GM08714 (cell line): Measurements from ENCODE around the gene SHB.

Experiments
- H3K4me3 ChIP-seq: fragments of 200-500 bp; sonication (Bioruptor generic); 2 replicates; pipeline ENCODE4 v1.5.1; 2014; ENCODE audit warnings: mild to moderate bottlenecking, low read length, inconsistent platforms
- ZNF274 ChIP-seq: IDR thresholded peaks from 2 replicates; pipeline ENCODE4 v1.6.1; 2012; ENCODE audit warnings: mild to moderate bottlenecking, low read depth, low read length

Gene SHB

DNA sequence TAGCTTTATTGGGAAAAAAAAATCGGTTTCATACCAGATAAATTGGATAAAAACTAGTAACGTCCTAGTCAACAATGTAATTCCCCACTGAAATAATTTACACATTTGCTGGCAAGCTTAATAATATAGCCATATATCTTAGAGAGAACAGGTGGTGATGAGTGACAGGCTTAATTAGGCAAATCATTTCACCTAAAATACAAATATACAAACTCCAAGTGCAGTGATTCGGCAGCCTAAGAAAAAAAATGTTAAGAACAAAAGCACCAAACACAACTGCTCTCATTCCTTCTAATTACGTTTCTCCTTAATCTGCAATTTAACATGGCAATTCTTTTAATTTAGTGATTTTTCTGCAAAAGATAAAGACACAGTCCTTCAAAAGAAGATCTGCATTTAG, 109.1 kb downstream of the SHB start:
- H3K4me3 ChIP-seq, result no peak overlapping the region

GRCh38 chr9:37958154-37958553, 110.9 kb downstream of the SHB start:
- no peak overlapping the region for H3K4me3 ChIP-seq
- TF ChIP-seq ZNF274, result no peak

More for the DNA sequence above, 109.1 kb downstream of the SHB start:
- TF ChIP-seq ZNF274, result no peak

GRCh38 chr9:37957664-37957953, 111.4 kb downstream of the SHB start:
- no peak for TF ChIP-seq ZNF274
- H3K4me3 ChIP-seq, result no peak overlapping the region

DNA sequence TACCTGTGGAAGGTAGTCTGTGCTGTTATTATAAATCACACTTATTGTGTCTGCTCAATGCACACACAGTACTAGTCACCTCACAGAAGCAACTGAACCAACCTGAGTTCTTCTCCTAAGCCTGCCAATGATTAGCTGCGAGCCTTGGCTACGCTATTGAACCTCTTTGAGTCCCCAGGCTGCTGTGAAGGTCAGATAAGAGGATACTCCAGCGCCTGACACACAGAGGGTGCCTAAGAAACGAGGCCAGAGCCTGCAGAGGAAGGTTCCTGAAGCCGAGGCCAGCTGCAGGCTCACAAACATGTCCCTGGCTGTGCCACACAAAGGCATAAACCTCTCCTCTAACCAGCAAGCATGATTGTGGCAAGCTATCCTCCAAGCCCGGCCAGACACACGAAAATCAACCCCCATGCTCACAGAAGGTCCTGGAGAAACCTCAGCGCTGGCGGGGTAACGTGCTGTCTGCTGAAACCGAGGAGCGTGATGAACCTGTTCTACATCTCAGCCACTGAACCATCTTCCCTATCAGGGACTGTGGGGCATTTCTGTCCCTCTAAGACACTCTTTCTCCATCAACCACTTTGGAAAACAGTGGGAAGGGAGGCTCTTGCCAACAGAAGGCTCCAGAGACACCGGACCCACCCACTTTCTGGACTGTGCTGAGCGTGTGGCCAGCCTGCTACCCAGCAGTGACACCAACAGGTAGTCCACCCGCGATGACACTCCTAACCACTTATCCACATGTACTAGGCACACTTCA, 111.9 kb downstream of the SHB start:
- no peak for TF ChIP-seq ZNF274
- H3K4me3 ChIP-seq, result no peak overlapping the region

DNA sequence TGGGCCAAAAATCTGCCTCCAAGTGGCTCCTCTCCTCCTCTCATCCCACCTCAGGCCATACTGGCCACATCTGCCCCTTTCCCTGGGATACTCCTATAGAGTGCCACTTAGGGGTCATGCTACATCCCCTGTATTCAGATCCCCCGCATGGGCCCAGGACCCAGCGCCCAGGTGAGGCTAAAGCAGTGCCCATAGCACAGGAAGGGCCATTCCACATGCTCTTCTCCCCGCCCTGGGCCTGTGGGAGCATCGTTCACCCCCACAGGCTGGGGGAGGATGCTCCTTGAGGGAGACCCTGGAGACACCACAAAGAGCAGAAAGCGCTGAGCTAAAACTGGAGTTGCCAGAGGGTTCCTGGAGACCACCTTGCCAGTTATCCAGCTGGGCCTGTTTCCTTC, 112.6 kb downstream of the SHB start:
- H3K4me3 ChIP-seq, result no peak overlapping the region
- no peak for TF ChIP-seq ZNF274

DNA sequence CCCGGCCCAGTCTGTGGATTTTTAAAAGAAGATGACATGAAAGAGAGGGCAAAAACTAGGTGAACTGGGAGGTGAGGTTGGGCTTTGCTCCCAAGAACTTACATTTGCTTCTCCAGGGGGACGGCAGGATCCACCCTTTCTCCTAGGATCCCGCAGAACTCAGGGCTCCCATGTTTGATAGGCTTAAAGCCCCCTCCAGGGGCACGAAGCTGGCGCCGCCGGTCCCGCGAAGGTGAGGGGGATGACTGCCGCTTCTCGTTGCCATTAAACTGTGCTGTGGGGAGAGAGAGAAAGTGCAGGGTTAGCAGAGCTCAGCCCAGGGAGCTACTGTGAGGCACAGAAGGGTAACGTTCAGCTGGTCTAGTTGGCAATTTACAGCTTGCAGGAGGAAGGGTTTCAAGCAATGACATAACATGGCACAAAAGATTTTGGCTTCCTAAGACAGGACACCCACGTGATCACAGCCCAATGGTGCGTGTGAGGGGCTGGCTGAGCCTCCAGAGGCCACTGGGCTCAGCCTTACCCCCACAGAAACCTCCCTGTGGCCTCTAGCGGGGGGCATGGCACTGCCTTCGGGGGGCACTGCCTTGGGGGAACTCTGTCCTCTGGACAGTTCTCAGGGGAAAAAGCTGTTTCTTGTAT, 113.1 kb downstream of the SHB start:
- TF ChIP-seq ZNF274, result no peak
- H3K4me3 ChIP-seq, result no peak overlapping the region

- no peak overlapping the region for H3K4me3 ChIP-seq
- TF ChIP-seq ZNF274, result no peak
Observed at GRCh38 chr9:37954581-37954981, 114.4 kb downstream of the SHB start.

- TF ChIP-seq ZNF274, result no peak
- H3K4me3 ChIP-seq, result no peak overlapping the region
Observed at GRCh38 chr9:37953775-37954437, 115.1 kb downstream of the SHB start.

DNA sequence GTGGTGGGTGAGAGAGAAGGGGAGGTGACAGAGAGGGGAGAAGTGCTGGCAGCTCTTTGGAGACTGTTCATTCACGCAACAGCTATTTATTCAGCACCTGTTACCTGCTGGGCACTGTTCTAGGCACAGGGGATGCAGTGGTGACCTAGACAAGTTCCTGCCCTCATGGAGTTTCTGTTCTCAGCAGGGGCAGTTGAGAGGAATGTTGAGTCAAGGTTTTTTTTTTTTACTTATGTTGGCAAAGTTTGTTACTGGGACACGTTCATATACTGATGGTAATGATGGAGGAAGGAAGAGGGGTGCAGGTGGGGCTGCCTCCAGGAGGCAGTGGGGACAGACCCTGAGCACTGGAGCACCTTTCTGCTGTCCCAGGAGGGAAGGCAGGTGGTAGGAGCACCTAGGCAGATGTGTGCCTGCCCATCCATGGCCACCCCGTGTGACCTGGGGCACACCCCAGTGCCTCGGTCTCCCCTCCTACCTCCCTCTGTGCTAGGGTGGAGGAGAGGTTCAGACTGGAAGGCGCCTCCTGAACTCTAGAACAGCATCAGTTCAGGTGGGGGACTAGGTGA, 115.7 kb downstream of the SHB start:
- no peak for TF ChIP-seq ZNF274

DNA sequence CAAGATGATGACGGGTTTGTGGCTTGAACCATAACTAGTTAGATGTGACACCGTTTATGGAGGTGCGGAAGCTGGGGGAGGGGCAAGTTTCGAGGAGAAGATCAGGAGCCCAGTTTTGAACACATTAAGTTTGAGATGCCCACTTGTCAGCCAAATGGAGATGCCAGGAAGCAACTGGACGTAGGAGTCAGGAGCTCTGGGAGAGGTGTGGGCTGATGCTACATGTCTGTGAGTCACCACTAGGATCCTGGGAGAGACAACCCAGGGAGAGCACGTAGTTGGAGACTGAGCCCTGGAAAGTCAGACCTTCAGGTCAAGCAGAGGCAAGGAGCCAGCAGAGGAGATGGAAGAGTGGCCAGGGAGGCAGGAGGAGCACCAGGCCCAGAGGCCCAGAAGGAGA, 116.3 kb downstream of the SHB start:
- no peak for TF ChIP-seq ZNF274
- no peak overlapping the region for H3K4me3 ChIP-seq

More for the DNA sequence above, 115.7 kb downstream of the SHB start:
- no peak overlapping the region for H3K4me3 ChIP-seq

- H3K4me3 ChIP-seq, result no peak overlapping the region
- no peak for TF ChIP-seq ZNF274
Observed at GRCh38 chr9:37951671-37952449, 117.2 kb downstream of the SHB start.

DNA sequence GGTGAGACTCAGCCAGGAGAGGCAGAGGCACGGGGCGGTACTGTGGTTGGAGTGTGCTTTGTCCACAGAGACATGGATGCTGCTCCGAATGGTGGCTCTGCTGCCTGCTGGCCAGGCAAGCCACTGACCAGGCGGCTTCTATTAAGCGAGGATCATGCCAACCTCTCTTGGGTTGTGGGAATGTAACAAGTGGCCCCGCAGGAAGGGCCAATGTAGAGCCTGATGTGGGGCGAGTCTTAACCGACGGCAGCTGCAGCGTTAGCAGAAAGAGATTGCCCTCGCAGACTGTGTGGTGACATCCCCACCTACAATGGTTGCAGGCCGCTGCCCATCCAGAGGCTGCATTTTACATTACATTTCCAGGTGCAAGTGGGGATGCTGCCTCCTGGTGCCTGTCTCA, 118.5 kb downstream of the SHB start:
- TF ChIP-seq ZNF274, result no peak
- H3K4me3 ChIP-seq, result no peak overlapping the region

GRCh38 chr9:37949576-37949975, 119.5 kb downstream of the SHB start:
- no peak overlapping the region for H3K4me3 ChIP-seq
- TF ChIP-seq ZNF274, result no peak

GRCh38 chr9:37948417-37948980, 120.5 kb downstream of the SHB start:
- no peak for TF ChIP-seq ZNF274
- H3K4me3 ChIP-seq, result no peak overlapping the region
